HG03175 (cell line): ENCODE results near the gene TRPM2.
"Not testable (repeated sequence)": the region's sequence is repeated elsewhere in the genome, so short reads cannot be mapped to it uniquely, and the experiment has no call there.

Source experiments
- ATAC-seq: cut with Tn5 transposase; IDR thresholded peaks from one replicate; pipeline ENCODE4 v1.9.1; 2021; ENCODE audit warnings: mild to moderate bottlenecking, moderate library complexity; ENCODE audit not compliant: unreplicated experiment

TRPM2 gene

GRCh38 chr21:44351535-44352252, 1.7 kb upstream of the TRPM2 start:
- ATAC-seq: no peak

GRCh38 chr21:44352253-44352860, 1.1 kb upstream of the TRPM2 start:
- ATAC-seq: no peak

- ATAC-seq: no peak
These were observed 582 bp downstream of the TRPM2 start for GRCh38 chr21:44354001-44354405.

GRCh38 chr21:44354775-44355771, 1.7 kb downstream of the TRPM2 start:
- ATAC-seq: no peak

- ATAC-seq: no peak
These were observed 2.7 kb downstream of the TRPM2 start for GRCh38 chr21:44356160-44356559.

GRCh38 chr21:44356636-44357035, 3.2 kb downstream of the TRPM2 start:
- ATAC-seq: no peak

- ATAC-seq: no peak
These were observed 3.8 kb downstream of the TRPM2 start for GRCh38 chr21:44357064-44357837.

GRCh38 chr21:44359396-44359795, 6.0 kb downstream of the TRPM2 start:
- ATAC-seq: no peak

- no peak for ATAC-seq
These were observed 6.7 kb downstream of the TRPM2 start for GRCh38 chr21:44360159-44360558.

- not testable (repeated sequence) for ATAC-seq
These were observed 8.5 kb downstream of the TRPM2 start for GRCh38 chr21:44361903-44362302.

GRCh38 chr21:44363278-44363677, 9.9 kb downstream of the TRPM2 start:
- no peak for ATAC-seq

GRCh38 chr21:44364151-44365053, 11.0 kb downstream of the TRPM2 start:
- no peak for ATAC-seq

- ATAC-seq: no peak
These were observed 12.0 kb downstream of the TRPM2 start for GRCh38 chr21:44365251-44365966.

GRCh38 chr21:44365967-44366585, 12.7 kb downstream of the TRPM2 start:
- no peak for ATAC-seq

GRCh38 chr21:44366586-44367211, 13.3 kb downstream of the TRPM2 start:
- ATAC-seq: no peak

GRCh38 chr21:44368711-44369446, 15.5 kb downstream of the TRPM2 start:
- ATAC-seq: no peak

GRCh38 chr21:44370027-44370735, 16.8 kb downstream of the TRPM2 start:
- ATAC-seq: no peak
